ENCODE results near the gene CCDC91. TPM values are rescaled to one million over a fixed set of nuclear protein-coding genes. Genes with fewer than 3 reads are reported as not detected.
A peak's percentile ranks its signal among the peaks of the same experiment; 100 is the strongest.
"Not testable (repeated sequence)": the region's sequence is repeated elsewhere in the genome, so short reads cannot be mapped to it uniquely, and the experiment has no call there.

The CCDC91 gene
- total and polyA plus RNA-seq, 2 donors from 2014 or later = 17.5 to 35.7 TPM

- DNase-seq = no peak
- FAIRE-seq = no peak
- intact Hi-C loops (cut with DNase I) = no loop called here
- Histone ChIP-seq H3K36me3 (ENCODE audit: control insufficient read depth in 2 of 3, insufficient read depth in 3 of 3, low read length in 3 of 3) (no peaks in the 10 kb centered on the region), H3K9me3 (ENCODE audit: control insufficient read depth in 2 of 3, insufficient read depth in 1 of 3, low read length in 3 of 3) (peaks cover 0 to 2% (median 0%) of the 10 kb centered on the region in 3 donors), H3K4me1 (ENCODE audit: control insufficient read depth in 2 of 3, insufficient read depth in 2 of 3, low read depth in 1 of 3, low read length in 3 of 3) (no peaks in the 10 kb centered on the region), H3K4me3 (ENCODE audit: low read length in 3 of 3) (no peak overlapping the region), H3K27ac (ENCODE audit: low read depth in 2 of 2, low read length in 2 of 2) (no peak overlapping the region), H3K9ac (ENCODE audit: low read length in 3 of 3) (no peak overlapping the region), H3K27me3 (ENCODE audit: control insufficient read depth, insufficient read depth, low read length) (no peaks in the 10 kb centered on the region)
- TF ChIP-seq, protein P1, sequence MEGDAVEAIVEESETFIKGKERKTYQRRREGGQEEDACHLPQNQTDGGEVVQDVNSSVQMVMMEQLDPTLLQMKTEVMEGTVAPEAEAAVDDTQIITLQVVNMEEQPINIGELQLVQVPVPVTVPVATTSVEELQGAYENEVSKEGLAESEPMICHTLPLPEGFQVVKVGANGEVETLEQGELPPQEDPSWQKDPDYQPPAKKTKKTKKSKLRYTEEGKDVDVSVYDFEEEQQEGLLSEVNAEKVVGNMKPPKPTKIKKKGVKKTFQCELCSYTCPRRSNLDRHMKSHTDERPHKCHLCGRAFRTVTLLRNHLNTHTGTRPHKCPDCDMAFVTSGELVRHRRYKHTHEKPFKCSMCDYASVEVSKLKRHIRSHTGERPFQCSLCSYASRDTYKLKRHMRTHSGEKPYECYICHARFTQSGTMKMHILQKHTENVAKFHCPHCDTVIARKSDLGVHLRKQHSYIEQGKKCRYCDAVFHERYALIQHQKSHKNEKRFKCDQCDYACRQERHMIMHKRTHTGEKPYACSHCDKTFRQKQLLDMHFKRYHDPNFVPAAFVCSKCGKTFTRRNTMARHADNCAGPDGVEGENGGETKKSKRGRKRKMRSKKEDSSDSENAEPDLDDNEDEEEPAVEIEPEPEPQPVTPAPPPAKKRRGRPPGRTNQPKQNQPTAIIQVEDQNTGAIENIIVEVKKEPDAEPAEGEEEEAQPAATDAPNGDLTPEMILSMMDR (IDR thresholded peaks at IDR 0.05; ENCODE audit: borderline replicate concordance, extremely low read depth, insufficient read depth) = no peak
These were observed 75.3 kb downstream of the CCDC91 start for GRCh38 chr12:28265435-28266042.

- FAIRE-seq; H3K4me3 ChIP-seq (ENCODE audit: low read length in 3 of 3); DNase-seq; H3K36me3 ChIP-seq (ENCODE audit: control insufficient read depth in 2 of 3, insufficient read depth in 3 of 3, low read length in 3 of 3); intact Hi-C loops (cut with DNase I); H3K4me1 ChIP-seq (ENCODE audit: control insufficient read depth in 2 of 3, insufficient read depth in 2 of 3, low read depth in 1 of 3, low read length in 3 of 3); H3K27ac ChIP-seq (ENCODE audit: low read depth in 2 of 2, low read length in 2 of 2); H3K9me3 ChIP-seq (ENCODE audit: control insufficient read depth in 2 of 3, insufficient read depth in 1 of 3, low read length in 3 of 3); H3K27me3 ChIP-seq (ENCODE audit: control insufficient read depth, insufficient read depth, low read length); H3K9ac ChIP-seq (ENCODE audit: low read length in 3 of 3): not testable (repeated sequence)
These were observed 77.8 kb downstream of the CCDC91 start for GRCh38 chr12:28267920-28268607.

- Histone ChIP-seq H3K9ac (ENCODE audit: low read length in 3 of 3) (no peak overlapping the region), H3K4me3 (ENCODE audit: low read length in 3 of 3) (no peak overlapping the region), H3K27me3 (ENCODE audit: control insufficient read depth, insufficient read depth, low read length) (no peaks in the 10 kb centered on the region), H3K9me3 (ENCODE audit: control insufficient read depth in 2 of 3, insufficient read depth in 1 of 3, low read length in 3 of 3) (peaks cover 2 to 8% (median 6%) of the 10 kb centered on the region in 3 donors), H3K27ac (ENCODE audit: low read depth in 2 of 2, low read length in 2 of 2) (no peak overlapping the region), H3K36me3 (ENCODE audit: control insufficient read depth in 2 of 3, insufficient read depth in 3 of 3, low read length in 3 of 3) (no peaks in the 10 kb centered on the region), H3K4me1 (ENCODE audit: control insufficient read depth in 2 of 3, insufficient read depth in 2 of 3, low read depth in 1 of 3, low read length in 3 of 3) (no peaks in the 10 kb centered on the region)
- DNase-seq (no peak), FAIRE-seq (no peak)
- intact Hi-C loops (cut with DNase I) = no loop called here
- TF ChIP-seq, protein P1 (IDR thresholded peaks at IDR 0.05; ENCODE audit: borderline replicate concordance, extremely low read depth, insufficient read depth) = no peak
These were observed 78.5 kb downstream of the CCDC91 start for GRCh38 chr12:28268608-28269229.

DNA sequence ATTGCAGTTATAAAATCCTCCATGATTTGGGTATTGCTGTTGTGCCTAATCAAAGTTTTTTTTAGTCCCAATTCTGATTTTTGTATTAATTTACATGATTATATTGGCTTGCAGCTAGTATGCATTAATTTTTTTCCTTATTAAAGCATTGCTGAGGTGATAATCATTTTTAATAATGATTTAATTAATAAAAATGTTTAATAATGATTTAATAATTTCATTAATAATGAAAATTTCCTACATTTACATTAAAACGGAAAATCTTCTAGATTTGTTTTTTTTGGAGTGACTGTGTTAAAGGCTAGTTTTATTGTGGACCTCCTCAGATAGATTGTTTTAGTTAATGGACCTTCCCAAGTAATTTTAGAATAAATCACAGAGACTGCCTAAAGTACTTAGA lies 79.6 kb downstream of the CCDC91 start:
- Histone ChIP-seq H3K9me3 (ENCODE audit: control insufficient read depth in 2 of 3, insufficient read depth in 1 of 3, low read length in 3 of 3) (peaks cover 2 to 8% (median 6%) of the 10 kb centered on the region in 3 donors), H3K4me3 (ENCODE audit: low read length in 3 of 3) (no peak overlapping the region), H3K4me1 (ENCODE audit: control insufficient read depth in 2 of 3, insufficient read depth in 2 of 3, low read depth in 1 of 3, low read length in 3 of 3) (no peaks in the 10 kb centered on the region), H3K36me3 (ENCODE audit: control insufficient read depth in 2 of 3, insufficient read depth in 3 of 3, low read length in 3 of 3) (no peaks in the 10 kb centered on the region), H3K27me3 (ENCODE audit: control insufficient read depth, insufficient read depth, low read length) (no peaks in the 10 kb centered on the region), H3K9ac (ENCODE audit: low read length in 3 of 3) (no peak overlapping the region), H3K27ac (ENCODE audit: low read depth in 2 of 2, low read length in 2 of 2) (no peak overlapping the region)
- TF ChIP-seq, protein P1 (IDR thresholded peaks at IDR 0.05; ENCODE audit: borderline replicate concordance, extremely low read depth, insufficient read depth) = no peak
- DNase-seq (no peak), FAIRE-seq (peak; percentile 27)
- intact Hi-C loops (cut with DNase I) = no loop called here

All from kidney (tissue), 14 donors.